Activated T-helper 9 cell treated with anti-CD3 and anti-CD28 coated beads, Interleukin-2, amount 50 U/mL, for 16 hours (primary cell): ENCODE data around the gene FRMD3.

Source experiments
- DNase-seq: peaks from one replicate; pipeline ENCODE4 v3.0.0-alpha.2; 2020; ENCODE audit warnings: low read depth

The FRMD3 gene

DNA sequence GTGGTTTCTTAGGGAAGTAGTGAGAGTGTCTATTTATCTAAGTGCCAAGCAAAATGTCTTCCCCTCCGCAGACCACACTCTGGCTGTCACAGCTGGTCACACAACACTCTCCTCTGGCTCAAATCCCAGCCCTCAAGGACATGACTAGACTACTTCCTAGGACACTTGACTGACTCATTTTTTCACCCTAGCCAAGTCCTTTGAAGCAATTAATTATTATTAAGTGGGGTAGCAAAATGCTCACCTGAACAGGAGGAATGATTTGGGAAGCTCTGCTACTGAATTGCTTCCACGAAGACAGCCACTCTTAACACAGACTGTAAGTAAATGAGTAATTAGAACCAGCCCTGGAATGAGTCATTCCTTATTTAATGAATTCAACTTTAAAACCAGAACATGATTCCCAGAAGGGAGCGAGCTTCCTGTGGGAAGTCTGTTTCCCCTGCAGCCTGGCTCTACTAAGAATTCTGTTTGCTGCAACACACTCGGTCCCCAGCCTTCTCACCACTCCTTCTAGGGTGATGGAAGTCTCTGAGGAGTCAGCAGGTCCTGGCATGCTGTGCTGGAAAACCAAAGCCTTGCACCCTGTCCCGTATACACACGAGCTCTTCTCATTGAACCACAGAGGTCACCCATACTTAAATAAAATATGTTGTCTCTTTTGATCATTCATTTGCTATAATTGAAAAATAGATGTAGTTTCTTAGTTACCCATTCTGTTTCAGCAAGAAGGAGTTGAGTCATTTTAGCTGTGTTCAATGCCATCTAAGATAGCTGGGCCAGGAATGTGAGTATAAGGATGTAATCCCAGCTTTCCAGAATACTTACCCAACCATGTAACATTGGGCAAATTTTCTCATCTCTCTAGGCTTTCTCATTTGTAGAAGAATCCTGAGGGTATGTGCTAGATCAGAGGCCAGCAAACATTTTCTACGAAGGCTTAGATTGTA, 256.6 kb downstream of the FRMD3 start:
- DNase-seq = no peak

DNA sequence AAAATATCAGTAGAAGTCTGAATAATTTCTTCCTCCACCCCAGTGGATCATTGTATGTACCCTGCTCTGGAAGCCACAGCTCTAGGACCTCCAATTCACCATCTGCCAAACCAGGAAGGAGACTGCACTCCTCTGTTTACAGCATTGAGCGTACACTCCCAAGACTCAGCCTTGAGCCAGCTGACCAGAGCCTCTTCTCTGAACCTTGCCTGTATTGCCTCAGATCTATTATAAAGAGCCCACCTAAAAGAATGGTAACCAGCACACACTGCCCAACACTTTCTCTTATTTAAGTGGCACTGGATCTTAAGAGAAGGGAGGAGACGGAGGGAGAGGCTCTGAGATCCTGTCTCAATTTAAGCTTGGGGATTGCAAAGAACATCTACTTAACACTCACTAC, 257.4 kb downstream of the FRMD3 start:
- no peak for DNase-seq

DNA sequence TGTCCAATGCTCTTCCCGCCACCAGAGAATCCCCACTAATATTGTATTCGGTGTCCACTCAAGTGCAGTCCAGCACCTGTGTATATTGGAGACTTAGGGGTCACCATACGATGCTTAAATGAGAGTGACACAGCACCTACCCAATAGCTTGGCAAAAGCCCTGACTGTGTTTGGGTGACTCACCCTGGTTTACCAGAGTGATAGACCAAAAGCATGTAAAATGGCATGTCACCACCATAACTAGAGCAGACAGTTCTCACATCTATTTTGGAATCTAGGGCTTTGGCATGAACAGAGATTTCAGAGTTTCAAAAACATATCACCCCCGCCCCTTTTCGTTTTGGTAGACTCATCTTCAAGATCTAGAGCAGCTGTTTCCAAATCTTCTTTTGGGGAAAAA, 257.9 kb downstream of the FRMD3 start:
- DNase-seq = no peak

DNA sequence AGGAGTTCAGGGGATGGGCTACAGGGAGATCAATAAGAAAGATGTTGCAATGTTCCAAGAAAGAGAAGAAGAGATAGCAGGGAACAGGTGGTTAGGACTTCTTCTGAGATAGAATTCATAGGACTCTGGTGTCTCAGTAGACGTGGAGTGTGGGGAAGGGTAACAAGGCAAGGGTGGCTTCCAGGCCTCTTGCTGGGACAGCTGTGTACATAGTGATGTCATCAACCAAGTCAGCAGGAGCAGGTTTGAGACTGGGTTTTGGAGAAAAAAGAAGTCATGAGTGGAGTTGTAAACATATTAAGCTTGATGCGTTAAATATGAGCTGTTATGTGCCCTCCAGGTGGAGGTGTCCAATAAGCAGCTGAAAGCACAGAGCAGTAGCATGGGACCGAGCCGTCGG, 263.4 kb downstream of the FRMD3 start:
- no peak for DNase-seq

DNA sequence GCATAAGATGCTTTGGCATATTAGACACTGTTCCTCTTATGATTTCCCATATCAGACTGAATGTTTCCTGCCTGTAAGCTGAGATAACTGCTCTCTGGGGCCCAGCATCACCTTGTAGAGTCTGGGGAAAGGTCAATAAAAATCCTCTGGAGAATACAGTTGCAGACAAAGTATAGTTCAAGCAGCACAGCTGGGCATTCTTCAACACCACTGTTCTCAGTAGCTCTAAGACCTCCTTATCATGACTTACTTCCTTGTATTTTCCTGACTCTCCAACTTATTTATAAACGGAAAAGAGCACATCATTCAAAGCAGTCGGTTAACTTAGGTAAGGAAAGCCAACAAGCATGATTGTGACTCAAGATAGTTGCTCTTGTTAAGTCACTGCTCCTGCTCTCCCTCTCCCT, 266.5 kb downstream of the FRMD3 start:
- DNase-seq = no peak

DNA sequence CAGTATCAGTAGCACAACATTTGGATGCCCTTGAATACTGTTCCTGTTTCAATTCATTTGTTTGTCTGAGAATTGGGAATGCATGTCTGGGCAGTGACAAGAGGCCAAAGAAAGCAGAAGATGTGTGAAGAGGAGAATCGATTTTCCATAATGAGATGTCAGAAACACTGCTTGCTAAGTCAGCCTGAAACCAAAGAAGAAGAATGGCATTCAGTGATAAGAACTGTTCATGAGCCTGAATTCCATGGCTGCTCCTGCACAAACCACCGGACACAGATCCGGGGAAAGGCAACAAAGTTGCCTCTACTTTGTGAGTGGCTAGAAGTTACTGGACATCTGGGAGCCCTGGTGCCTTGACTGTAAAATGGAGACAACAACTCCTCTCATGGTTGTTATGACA, 268.1 kb downstream of the FRMD3 start:
- DNase-seq = no peak

DNA sequence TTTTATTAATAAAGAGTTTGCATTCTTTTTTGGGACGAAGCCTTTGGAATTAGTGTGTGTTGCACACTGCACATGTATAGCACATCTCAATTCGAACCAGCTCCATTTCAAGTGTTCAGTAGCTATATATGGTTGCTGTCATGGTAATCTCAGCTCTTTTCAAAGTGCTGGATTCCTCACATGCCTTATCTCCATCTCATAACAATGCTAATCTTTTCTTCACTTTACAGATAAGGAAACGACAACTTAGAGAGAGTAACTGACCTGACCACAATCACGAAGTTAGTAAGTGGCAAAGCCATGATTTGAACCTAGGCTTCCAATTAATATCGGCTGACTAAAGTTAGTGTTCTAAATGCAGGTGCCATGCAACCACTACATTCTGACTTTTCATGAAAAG, 270.5 kb downstream of the FRMD3 start:
- no peak for DNase-seq

DNA sequence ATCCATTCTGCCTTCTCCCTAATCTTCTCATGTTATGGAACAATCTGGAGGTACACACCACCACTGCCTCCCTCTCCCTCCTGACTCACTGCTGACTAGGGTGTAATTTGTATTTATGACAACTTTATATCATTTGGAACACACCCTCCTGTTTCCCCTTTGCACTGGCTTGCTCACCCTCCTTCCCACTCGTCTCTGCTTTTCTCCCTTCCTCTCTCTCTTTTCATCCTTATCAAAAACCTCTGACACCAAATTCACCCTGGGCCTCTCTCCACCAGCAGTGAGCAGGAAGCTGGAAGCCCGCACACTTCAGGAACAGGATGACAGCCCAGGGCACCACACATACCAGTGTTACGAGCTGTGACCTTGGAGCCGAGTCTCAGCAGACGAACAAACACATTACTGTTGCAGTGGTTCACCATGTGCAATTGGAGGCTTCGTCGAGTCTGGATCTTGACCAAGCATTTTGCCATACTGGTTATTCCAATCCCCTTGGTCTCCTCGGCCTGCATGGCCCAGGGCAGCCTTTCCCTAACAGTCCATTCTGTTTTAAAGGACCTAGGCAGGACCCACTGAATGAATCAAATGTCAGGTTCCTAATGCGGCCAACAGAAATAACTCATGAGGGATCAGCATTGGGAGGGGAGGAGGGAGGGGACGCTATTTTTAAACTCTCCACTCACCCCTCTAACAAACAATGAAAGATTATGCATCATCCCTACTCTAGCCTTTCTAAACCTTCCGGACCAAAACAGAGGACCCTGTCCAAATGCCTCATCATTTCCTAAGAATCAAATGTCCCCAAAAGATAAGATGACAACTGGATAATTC, 271.3 kb downstream of the FRMD3 start:
- no peak for DNase-seq

DNA sequence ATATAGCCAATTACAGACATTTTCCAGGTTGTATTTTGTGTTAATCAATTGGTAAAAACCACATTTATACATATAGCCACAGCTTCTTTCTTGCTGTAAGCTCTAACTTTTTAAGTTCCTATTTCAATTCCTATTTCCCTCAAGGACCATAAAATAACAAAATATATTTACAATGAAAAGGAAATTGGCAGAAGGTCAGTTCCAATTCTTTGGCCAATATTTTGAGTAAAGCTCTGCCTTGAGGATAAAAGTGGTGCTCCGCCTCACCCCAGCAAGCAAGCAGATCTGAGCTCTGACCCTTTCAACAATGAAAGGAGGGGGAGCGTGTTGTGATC, 271.9 kb downstream of the FRMD3 start:
- no peak for DNase-seq

DNA sequence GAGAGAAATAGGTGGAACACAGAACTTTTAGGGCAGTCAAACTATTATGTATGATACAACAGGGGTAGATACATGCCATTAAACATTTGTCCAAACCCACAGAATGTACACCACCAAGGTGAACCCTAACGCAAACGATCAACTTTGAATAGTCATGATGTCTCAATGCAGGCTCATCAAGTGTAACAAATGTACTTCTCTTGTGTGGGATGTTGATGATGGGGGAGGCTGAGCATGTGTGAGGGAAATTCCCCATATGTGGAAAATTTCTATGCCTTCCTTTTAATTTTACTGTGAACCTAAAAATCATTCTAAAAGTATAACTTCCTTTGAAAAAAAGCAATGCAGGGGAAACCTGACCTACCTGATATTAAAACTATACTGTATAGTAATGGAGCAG, 273.9 kb downstream of the FRMD3 start:
- DNase-seq = no peak

DNA sequence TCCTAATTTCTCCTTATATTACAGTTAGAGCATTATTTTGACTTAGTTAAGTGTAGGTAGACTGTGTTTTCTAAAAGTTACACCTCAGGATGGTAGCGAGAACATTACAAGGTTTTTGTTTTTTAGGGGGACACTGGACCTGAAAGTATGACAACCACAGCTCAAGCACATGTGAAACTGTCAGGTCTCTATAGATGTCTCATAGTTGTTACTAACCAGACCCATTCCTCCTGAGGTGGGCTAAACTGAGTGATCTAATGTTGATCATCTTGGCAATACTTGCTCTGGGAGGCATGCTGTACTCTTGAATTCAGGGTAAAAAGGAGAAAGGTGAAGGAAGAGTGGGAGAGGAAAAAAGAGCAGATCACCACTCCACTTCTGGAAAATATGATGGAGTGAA, 278.6 kb downstream of the FRMD3 start:
- DNase-seq = no peak

DNA sequence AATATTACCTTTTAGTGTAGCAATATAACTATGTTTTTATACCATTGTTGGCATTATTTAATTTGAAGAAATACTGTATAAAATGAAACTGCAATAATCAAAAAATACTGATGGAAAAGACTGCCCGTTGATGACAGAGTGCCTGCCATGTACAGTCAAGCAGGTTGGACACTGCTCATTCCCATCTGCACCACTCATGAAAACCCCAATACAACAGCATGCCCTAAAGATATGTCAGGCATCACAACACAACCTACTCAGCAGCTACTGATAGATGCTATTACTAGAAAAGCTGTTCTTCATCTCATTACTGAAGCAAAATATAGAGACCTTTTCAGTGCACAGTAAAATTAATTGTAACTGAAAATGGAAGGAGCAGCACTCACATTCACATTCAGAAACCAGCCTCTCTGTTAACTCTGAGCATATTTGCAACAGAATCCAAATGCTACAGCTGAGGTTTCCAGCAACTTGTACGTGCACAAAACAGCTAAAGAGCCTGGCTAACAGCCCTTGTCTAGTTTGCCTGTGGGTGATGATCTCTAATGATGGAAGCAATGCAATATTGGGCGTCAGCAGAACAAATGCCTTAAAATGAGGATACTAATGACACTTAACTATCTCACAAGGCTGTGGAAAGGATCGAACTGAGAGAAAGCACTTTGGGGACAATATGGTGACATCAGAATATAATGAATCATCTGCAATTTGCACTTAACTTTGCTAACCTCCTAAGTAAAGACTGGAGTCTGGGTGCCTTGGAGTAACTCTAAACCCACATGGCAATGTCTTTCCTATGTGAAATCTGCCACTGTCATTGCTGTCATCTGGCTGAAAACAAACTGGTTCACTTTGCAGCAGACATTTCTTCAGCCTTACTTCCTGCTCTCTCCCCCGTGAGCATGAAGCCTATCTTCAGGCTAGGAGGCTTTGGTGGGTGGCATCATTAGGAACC, 280.0 kb downstream of the FRMD3 start:
- no peak for DNase-seq

DNA sequence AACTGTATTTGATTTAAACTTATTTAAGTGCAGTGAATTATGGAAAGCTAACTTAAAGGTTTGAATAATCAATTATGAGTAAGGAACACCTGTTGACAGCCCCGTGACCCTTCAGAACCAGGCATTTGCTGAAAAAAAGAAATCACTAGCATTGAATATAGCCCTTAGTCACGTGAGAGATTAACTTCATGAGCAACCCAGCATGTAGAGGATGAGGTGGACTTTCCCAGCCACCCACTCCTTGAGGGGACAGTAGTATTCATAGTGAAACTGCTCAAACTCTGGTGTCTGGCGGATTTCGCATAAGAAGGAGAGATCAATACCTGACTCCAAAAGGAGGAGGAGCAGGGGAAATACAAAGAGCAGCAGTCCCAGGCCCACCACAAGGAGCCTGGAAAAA, 290.5 kb downstream of the FRMD3 start:
- DNase-seq = no peak

DNA sequence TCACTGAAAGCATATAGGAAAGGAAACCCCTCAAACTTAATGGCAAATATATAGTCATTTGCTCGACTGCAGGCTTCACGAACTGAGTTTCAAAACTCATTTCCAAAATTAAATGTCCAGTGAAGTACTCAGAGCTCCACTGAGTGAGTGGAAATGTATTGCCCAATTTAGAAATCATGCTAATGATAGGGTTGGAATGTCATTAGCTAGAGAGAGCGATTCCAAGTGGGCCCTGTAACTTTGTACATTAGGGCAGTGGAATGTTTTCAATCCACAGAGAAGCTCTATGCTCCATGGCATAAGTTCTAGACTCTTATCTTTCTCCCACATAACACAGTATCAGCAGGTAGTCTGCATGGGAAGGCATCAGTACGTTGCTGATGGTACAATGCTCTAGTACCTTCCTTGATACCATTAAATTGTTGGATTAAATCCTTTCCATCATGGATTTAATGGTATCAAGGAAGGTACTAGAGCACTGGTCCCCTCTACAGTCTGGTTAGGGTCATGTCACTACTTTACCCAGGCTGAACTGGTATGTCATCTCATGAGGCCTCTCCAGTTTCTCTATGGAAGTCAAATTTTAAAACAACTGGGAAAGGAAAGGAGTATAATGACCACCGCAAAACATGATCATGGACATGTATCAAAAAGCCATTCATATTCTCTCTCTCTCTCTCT, 292.1 kb downstream of the FRMD3 start:
- no peak for DNase-seq

DNA sequence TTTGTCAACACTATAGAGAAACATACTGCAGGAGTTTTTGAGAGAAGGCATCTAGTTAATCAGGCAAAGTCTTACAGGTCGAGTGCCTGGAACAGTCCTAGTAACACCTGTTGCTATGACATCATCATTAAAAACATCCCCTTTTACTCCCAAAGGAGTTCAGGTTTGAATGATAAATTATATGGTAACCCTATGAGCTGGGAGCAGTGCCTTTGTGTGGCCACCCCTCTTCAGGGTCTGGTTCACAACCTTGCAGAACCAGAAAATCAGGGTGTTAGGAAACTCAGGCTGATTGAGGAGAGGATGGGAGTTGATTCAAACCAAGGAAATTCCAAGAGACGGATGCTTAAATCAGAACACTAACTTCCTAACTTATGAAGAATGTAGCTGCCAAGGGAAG, 296.1 kb downstream of the FRMD3 start:
- no peak for DNase-seq

DNA sequence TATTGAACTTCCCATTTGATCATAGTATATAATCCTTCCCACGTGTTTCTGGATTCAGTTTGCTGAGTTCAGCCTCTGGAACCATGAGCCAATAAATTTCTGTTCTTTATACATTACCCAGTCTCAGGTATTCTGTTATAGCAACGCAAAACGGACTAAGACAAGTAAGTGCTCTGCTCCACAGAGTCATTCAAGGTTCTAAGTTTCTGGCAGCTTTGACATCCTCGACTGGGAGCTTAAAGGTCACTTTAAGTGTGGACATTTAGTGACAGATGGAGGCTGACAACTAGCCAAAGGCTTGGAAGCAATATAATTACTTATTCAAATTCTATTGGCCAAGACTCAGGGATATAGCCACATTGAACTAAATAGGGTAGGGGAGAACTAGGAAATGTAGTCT, 297.5 kb downstream of the FRMD3 start:
- DNase-seq = no peak

DNA sequence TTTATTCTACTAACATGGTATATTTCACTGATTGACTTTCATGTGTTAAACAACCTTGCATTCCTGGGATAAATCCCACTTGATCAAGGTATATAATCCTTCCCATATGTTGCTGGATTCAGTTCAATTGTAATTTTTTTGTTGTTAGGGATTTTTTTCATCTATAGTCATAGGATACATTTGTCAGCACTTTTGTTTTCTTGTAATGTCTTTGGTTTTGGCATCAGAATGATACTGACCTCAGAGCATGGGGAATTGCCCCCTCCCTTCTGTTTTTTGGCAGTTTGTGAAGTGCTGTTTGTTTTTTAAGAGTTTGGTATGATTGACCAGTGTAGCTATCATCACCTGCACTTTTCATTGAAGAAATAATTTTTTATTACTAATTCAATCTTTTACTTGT, 298.5 kb downstream of the FRMD3 start:
- no peak for DNase-seq

DNA sequence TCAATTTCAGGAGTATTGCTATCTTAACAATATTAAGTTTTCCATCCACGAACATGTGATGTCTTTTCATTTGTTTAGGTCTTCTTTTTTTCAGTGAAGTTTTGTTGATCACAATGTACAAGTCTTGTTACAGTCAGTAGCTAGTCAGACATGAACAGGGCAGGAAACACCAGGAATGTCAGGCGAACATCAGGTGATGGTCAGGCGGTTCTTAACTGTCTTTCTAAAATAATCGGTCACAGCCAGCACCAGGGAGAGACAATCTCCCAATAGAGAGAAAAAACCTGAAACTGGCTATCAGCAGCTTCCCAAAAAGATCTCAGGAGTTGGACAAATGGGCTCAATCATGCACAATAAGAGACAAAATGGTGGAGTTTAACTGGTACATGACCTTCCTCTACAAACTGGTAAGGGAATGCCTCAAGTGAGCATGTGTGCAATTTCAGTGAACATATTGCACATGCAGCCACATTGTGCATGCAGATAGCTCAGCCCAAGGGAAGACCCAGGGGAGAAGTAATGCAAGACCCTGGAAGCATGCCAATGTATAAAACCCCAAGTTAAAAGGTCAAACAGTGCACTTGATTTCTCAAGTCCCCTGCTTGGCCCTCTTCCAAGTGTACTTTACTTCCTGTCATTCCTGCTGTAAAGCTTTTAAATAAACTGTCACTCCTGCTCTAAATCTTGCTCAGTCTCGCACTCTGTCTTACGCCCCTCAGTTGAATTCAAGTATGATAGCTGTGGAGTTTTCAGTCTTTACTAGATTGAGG, 299.1 kb downstream of the FRMD3 start:
- DNase-seq = no peak

DNA sequence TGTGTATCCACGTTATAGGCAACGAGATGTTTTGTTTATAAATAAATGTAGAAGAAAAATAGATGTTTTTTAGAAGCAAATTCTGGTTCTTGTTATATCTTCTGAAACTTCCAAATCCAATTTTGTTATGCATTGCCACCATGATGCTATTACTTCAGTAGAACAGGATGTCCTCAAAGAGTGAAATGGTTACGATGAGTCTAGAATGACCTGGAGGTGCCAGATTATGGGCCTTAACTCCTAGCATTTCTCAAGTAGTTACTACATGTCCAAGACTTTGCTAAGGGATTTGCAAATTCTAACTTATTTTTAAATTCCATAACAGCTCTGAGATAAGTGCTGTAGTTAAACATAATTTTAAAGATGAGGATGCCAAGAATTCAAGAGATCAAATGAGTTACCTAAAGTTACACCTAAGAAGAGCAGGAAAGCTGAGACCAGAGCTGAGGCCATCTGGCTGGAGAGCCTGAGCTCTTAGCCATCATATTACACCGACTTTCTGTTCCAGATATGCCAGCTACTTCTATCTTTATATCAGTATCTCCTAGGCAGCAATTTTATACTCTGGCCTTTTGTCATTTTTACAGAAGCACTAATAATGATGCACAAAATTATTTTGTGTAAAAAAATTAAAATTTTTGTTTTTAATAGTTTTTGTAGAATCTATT, 302.0 kb downstream of the FRMD3 start:
- DNase-seq = no peak

DNA sequence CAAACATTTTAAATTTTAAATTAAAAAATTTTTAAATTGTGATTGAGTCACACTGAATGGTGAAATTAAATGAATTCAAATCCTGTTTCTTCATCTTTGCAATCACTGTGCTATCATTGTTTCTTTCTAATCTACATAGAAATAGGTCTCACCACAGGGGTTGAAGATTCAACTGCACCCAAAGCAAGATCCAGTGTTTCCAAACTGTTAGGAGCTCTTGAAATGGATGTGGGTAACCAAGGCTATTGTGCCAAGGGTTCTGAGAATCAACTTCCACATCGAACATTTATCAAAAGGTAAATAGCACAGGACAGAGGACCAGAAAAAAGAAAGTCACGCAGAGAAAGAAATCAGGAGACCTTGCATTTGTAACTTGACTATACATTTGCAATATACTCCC, 302.7 kb downstream of the FRMD3 start:
- DNase-seq = no peak
